ENCODE measurements around the gene CASP8AP2. TPM values are rescaled to one million over a fixed set of nuclear protein-coding genes. Genes with fewer than 3 reads are reported as not detected.
"Not testable (repeated sequence)": the region's sequence is repeated elsewhere in the genome, so short reads cannot be mapped to it uniquely, and the experiment has no call there.

Gene CASP8AP2
- total and polyA plus RNA-seq, 7 donors: 2.1 to 25.8 (median 16.4) TPM

DNA sequence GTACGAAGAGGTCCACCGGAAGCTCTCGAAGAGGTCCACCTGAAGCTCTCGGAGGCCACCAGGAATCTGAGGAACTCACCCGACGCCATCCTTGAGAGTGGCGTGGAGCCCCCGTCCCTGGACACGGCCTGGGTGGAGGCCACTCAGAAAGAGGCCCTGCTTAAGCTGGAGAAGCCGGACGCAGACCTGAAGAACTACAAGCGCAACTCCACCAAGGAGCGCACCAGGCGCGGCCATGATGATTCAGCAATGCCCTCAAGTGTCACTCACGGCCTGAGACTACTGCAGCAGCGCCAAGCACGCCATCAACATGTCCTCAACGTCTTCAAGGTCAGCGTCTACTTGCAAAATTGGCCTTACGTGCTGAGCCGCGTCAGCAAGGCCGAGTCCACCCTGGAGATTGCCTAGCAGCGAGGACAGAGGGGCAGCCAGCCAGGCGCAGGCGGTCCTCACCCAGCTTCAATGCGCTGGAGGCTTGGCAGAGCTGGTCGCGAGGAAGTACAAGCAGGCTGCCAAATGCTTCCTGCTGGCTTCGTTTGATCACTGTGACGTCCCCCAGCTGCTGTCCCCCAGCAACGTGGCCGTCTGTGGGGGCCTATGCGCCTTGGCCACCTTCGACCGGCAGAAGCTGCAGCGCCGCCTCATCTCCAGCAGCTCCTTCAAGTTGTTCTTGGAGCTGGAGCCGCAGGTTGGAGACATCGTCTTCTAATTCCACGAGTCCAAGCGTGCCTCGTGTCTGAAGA, 56.9 kb downstream of the CASP8AP2 start:
- Histone ChIP-seq H3K27me3 (peaks cover 7 to 28% (median 8%) of the 10 kb centered on the region in 3 donors), H3K9me3 (no peaks in the 10 kb centered on the region), H3K36me3 (no peaks in the 10 kb centered on the region), H3K4me1 (no peaks in the 10 kb centered on the region), H3K4me3 (no peak overlapping the region), H3K27ac (no peak overlapping the region)
- TF ChIP-seq POLR2AphosphoS5 (IDR thresholded peaks at IDR 0.05): no peak
- no peak for TF ChIP-seq POLR2A (IDR thresholded peaks at IDR 0.05)
- no peak for TF ChIP-seq EP300 (IDR thresholded peaks at IDR 0.05)
- no peak for TF ChIP-seq CTCF (IDR thresholded peaks at IDR 0.05)
- intact Hi-C loops (cut with DNase I): no loop called here
- DNase-seq: no peak
- 91 to 95% methylated on average over 44 of the region's 44 CpGs for whole genome bisulfite sequencing, 2 donors

GRCh38 chr6:89887452-89888137, 57.9 kb downstream of the CASP8AP2 start:
- H3K4me1 ChIP-seq: no peaks in the 10 kb centered on the region
- no peak overlapping the region for H3K4me3 ChIP-seq
- H3K9me3 ChIP-seq: no peaks in the 10 kb centered on the region
- no peaks in the 10 kb centered on the region for H3K36me3 ChIP-seq
- WGBS, 2 donors: 29 to 51% methylated on average over 43 of the region's 43 CpGs
- intact Hi-C loops (cut with DNase I): no loop called here
- H3K27ac ChIP-seq: no peak overlapping the region
- TF ChIP-seq POLR2AphosphoS5 (IDR thresholded peaks at IDR 0.05): no peak
- TF ChIP-seq CTCF (IDR thresholded peaks at IDR 0.05): no peak
- DNase-seq: no peak
- H3K27me3 ChIP-seq: peaks cover 7 to 38% (median 8%) of the 10 kb centered on the region in 3 donors

DNA sequence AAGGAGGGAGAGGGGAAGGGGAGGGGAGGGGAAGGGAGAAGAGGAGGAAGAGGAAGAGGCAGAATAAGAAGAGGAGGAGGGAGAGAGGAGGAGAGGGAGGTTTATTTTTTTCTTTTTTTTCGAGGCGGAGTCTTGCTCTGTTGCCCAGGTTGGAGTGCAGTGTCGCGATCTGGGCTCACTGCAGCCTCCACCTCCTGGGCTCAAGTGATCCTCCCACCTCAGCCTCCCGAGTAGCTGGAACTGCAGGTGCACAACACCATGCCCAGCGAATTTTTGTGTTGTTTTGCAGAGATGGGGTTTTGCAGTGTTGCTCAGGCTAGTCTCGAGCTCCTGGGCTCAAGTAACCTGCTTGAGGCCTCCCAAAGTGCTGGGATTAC, 58.4 kb downstream of the CASP8AP2 start:
- no peaks in the 10 kb centered on the region for H3K36me3 ChIP-seq
- DNase-seq: no peak
- TF ChIP-seq EP300 (IDR thresholded peaks at IDR 0.05): no peak
- TF ChIP-seq POLR2AphosphoS5 (IDR thresholded peaks at IDR 0.05): no peak
- TF ChIP-seq CTCF (IDR thresholded peaks at IDR 0.05): no peak
- TF ChIP-seq POLR2A (IDR thresholded peaks at IDR 0.05): no peak
- peaks cover 7 to 42% (median 8%) of the 10 kb centered on the region in 3 donors for H3K27me3 ChIP-seq
- WGBS, 2 donors: 88 to 89% methylated on average over 7 of the region's 7 CpGs
- H3K27ac ChIP-seq: no peak overlapping the region
- no peak overlapping the region for H3K4me3 ChIP-seq
- intact Hi-C loops (cut with DNase I): no loop called here
- H3K4me1 ChIP-seq: no peaks in the 10 kb centered on the region
- no peaks in the 10 kb centered on the region for H3K9me3 ChIP-seq

GRCh38 chr6:89888871-89889270, 59.2 kb downstream of the CASP8AP2 start:
- H3K27me3 ChIP-seq: peaks cover 8 to 50% (median 9%) of the 10 kb centered on the region in 3 donors
- no peak for DNase-seq
- H3K9me3 ChIP-seq: no peaks in the 10 kb centered on the region
- H3K36me3 ChIP-seq: no peaks in the 10 kb centered on the region
- intact Hi-C loops (cut with DNase I): no loop called here
- H3K4me3 ChIP-seq: no peak overlapping the region
- TF ChIP-seq POLR2AphosphoS5 (IDR thresholded peaks at IDR 0.05) (no peak), CTCF (IDR thresholded peaks at IDR 0.05) (no peak), EP300 (IDR thresholded peaks at IDR 0.05) (no peak), POLR2A (IDR thresholded peaks at IDR 0.05) (no peak)
- no peak overlapping the region for H3K27ac ChIP-seq
- WGBS, 2 donors: 48 to 79% methylated on average over 3 of the region's 3 CpGs
- no peaks in the 10 kb centered on the region for H3K4me1 ChIP-seq

DNA sequence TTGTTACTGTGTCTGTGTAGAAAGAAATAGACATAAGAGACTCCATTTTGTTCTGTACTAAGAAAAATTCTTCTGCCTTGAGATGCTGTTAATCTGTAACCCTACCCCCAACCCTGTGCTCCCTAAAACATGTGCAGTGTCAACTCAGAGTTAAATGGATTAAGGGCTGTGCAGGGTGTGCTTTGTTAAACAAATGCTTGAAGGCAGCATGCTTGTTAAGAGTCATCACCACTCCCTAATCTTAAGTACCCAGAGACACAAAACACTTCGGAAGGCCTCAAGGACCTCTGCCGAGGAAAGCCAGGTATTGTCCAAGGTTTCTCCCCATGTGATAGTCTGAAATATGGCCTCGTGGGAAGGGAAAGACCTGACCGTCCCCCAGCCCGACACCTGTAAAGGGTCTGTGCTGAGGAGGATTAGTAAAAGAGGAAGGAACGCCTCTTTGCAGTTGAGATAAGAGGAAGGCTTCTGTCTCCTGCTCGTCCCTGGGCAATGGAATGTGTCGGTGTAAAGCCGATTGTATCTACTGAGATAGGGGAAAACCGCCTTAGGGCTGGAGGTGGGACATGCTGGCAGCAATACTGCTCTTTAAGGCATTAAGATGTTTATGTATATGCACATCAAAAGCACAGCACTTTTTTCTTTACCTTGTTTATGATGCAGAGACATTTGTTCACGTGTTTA, 61.3 kb downstream of the CASP8AP2 start:
- H3K27ac ChIP-seq; H3K4me1 ChIP-seq; intact Hi-C loops (cut with DNase I); DNase-seq; H3K36me3 ChIP-seq; H3K4me3 ChIP-seq; H3K9me3 ChIP-seq: not testable (repeated sequence)
- WGBS, 2 donors: 16 to 20% methylated on average over 11 of the region's 11 CpGs
- H3K27me3 ChIP-seq: peaks cover 8 to 55% (median 16%) of the 10 kb centered on the region in 3 donors

GRCh38 chr6:89892577-89892976, 62.9 kb downstream of the CASP8AP2 start:
- 83 to 92% methylated on average over 8 of the region's 8 CpGs for WGBS, 2 donors
- H3K27me3 ChIP-seq: peaks cover 6 to 51% (median 16%) of the 10 kb centered on the region in 3 donors
- intact Hi-C loops (cut with DNase I): not testable (repeated sequence)

More at GRCh38 chr6:89892577-89892976, 62.9 kb downstream of the CASP8AP2 start:
- not testable (repeated sequence) for DNase-seq, H3K4me1 ChIP-seq, H3K4me3 ChIP-seq, H3K36me3 ChIP-seq, H3K27ac ChIP-seq, H3K9me3 ChIP-seq

Data from sigmoid colon (tissue), 7 donors.